Activated CD4-positive, alpha-beta T cell treated with anti-CD3 and anti-CD28 coated beads, Interleukin-2, amount 50 U/mL, for 4 hours (primary cell): ENCODE measurements around the gene PPM1E.

Source experiments
- DNase-seq, 2 experiments: peaks; one replicate each; pipeline ENCODE4 v3.0.0-alpha.2; 2020

The PPM1E gene

GRCh38 chr17:59000022-59000421, 244.4 kb downstream of the PPM1E start:
- no peak for DNase-seq

- peak; percentile 59 to 62 for DNase-seq
These were observed 245.6 kb downstream of the PPM1E start for GRCh38 chr17:59001158-59001814.

GRCh38 chr17:59002126-59002525, 246.5 kb downstream of the PPM1E start:
- no peak for DNase-seq

GRCh38 chr17:59002848-59003247, 247.2 kb downstream of the PPM1E start:
- no peak for DNase-seq

GRCh38 chr17:59003860-59004259, 248.2 kb downstream of the PPM1E start:
- DNase-seq = no peak

- DNase-seq = peak; percentile 61 to 70
These were observed 248.9 kb downstream of the PPM1E start for GRCh38 chr17:59004338-59005111.

- DNase-seq = no peak
These were observed 252.3 kb downstream of the PPM1E start for GRCh38 chr17:59007995-59008394.

GRCh38 chr17:59008737-59009136, 253.1 kb downstream of the PPM1E start:
- no peak for DNase-seq

- DNase-seq = no peak
These were observed 254.4 kb downstream of the PPM1E start for GRCh38 chr17:59010026-59010425.

- no peak for DNase-seq
These were observed 256.3 kb downstream of the PPM1E start for GRCh38 chr17:59011975-59012374.

- no peak for DNase-seq
These were observed 262.4 kb downstream of the PPM1E start for GRCh38 chr17:59018019-59018418.

GRCh38 chr17:59024916-59025315, 269.3 kb downstream of the PPM1E start:
- DNase-seq = no peak

- DNase-seq = no peak
These were observed 270.7 kb downstream of the PPM1E start for GRCh38 chr17:59026176-59026939.

GRCh38 chr17:59027750-59028149, 272.1 kb downstream of the PPM1E start:
- DNase-seq = no peak

GRCh38 chr17:59028328-59028727, 272.7 kb downstream of the PPM1E start:
- DNase-seq = no peak

- no peak for DNase-seq
These were observed 275.2 kb downstream of the PPM1E start for GRCh38 chr17:59030811-59031210.
